K562 (cell line): ENCODE measurements around the gene AFAP1. TPM values are rescaled to one million over a fixed set of nuclear protein-coding genes. Genes with fewer than 3 reads are reported as not detected.

Experiments used
- ATAC-seq: fragments of 200-7000 bp; cut with Tn5 transposase; 3 replicates; pipeline ENCODE4 v1.9.1; 2020; ENCODE audit warnings: moderate library complexity
- BruUV-seq: library from RNA; stranded (reverse); fragments of 400-500 nt; replicated peaks from 2 replicates; lab custom pipeline; 2021; lab: Mats Ljungman, UMichigan
- CTCF ChIA-PET: fragments of 300-600 bp; formaldehyde crosslinking; extraction: SDS; loops from one replicate; lab custom pipeline; 2021; ENCODE audit warnings: low intra/inter-chr PET ratio; lab: Yijun Ruan, JAX
- POLR2A ChIA-PET: fragments of 300-600, 350-650 bp; sonication (Branson Sonifier 250); formaldehyde crosslinking; extraction: SDS; loops from one replicate; lab custom pipeline; 2021; ENCODE audit warnings: antibody characterized with exemption, inconsistent platforms; lab: Yijun Ruan, JAX
- DNase-seq, 4 experiments: peaks; one replicate each; pipeline versions ENCODE4 v3.0.0 to v3.0.0-alpha.2; 2011 to 2018; ENCODE audit warnings: low spot score in 3 of 4, mixed read lengths in 3 of 4; ENCODE audit errors: extremely low read depth in 1 of 4
- FAIRE-seq: peaks from 2 replicates; lab custom pipeline; 2011; peaks lifted over from hg19 to GRCh38; lab: Jason Lieb, UNC
- H2AFZ ChIP-seq: 2 replicates; pipeline ENCODE4 v1.6.0; 2011; ENCODE audit warnings: low read depth, low read length, control low read depth, inconsistent platforms
- H3K27ac ChIP-seq: fragments of 200-600 bp; 3 replicates; pipeline ENCODE4 v1.8.0; 2011; ENCODE audit warnings: low read depth, mild to moderate bottlenecking, control low read depth, inconsistent platforms, low read length, moderate library complexity, mixed read lengths; ENCODE audit errors: extremely low read depth
- H3K27me3 ChIP-seq, 2 experiments: fragments of 300-600 bp in 1 of 2; 2 replicates in 1 of 2; 3 replicates in 1 of 2; pipeline versions ENCODE4 v1.6.0 to v1.8.0; 2011; ENCODE audit warnings: inconsistent platforms in 2 of 2, low read length in 2 of 2, mild to moderate bottlenecking in 1 of 2, mixed read lengths in 1 of 2, moderate library complexity in 1 of 2; ENCODE audit not compliant: control insufficient read depth in 2 of 2, insufficient read depth in 2 of 2
- H3K36me3 ChIP-seq: fragments of 300-600 bp; 3 replicates; pipeline ENCODE4 v1.8.0; 2011; ENCODE audit warnings: mild to moderate bottlenecking, low read length, inconsistent platforms; ENCODE audit not compliant: control insufficient read depth, insufficient read depth
- H3K4me1 ChIP-seq, 2 experiments: fragments of 200-600 bp in 1 of 2; replicated peaks in 1 of 2; 2 replicates in 1 of 2; 3 replicates in 1 of 2; pipeline versions ENCODE4 v1.5.1 to v1.8.0; 2011; ENCODE audit warnings: inconsistent platforms in 2 of 2, low read length in 2 of 2, mild to moderate bottlenecking in 1 of 2, mixed read lengths in 1 of 2, moderate library complexity in 1 of 2; ENCODE audit not compliant: control insufficient read depth in 2 of 2, insufficient read depth in 2 of 2
- H3K4me2 ChIP-seq: 2 replicates; pipeline ENCODE4 v1.6.1; 2011; ENCODE audit warnings: low read length, control low read depth, inconsistent platforms, mixed read lengths; ENCODE audit not compliant: insufficient read depth
- H3K4me3 ChIP-seq: fragments of 200-600 bp; sonication (generic), shearing (Covaris generic); 2 replicates; pipeline ENCODE4 v1.5.1; 2016; ENCODE audit warnings: control low read depth, inconsistent platforms
- H3K79me2 ChIP-seq: fragments of 200-600 bp; 3 replicates; pipeline ENCODE4 v1.8.0; 2011; ENCODE audit warnings: low read length, inconsistent platforms; ENCODE audit not compliant: control insufficient read depth, insufficient read depth
- H3K9ac ChIP-seq, 2 experiments: 2 replicates each; pipeline versions ENCODE4 v1.6.0 to v1.6.1; 2011; ENCODE audit warnings: low read depth in 2 of 2, low read length in 2 of 2, control low read depth in 1 of 2, inconsistent platforms in 1 of 2, mild to moderate bottlenecking in 1 of 2, mixed read lengths in 1 of 2; ENCODE audit not compliant: insufficient read depth in 1 of 2
- H3K9me1 ChIP-seq: one replicate; pipeline ENCODE4 v1.6.0; 2011; ENCODE audit warnings: inconsistent platforms, mild to moderate bottlenecking, low read length, moderate library complexity; ENCODE audit not compliant: control insufficient read depth, insufficient read depth
- H3K9me3 ChIP-seq: replicated peaks from 2 replicates; pipeline ENCODE4 v1.5.1; 2011; ENCODE audit warnings: low read depth, low read length, inconsistent platforms; ENCODE audit not compliant: control insufficient read depth, insufficient read depth
- H4K20me1 ChIP-seq: replicated peaks from 2 replicates; pipeline ENCODE4 v1.6.1; 2011; ENCODE audit warnings: low read length, inconsistent platforms, mixed read lengths; ENCODE audit not compliant: control insufficient read depth, insufficient read depth
- MXI1 ChIP-seq: IDR thresholded peaks from 2 replicates; pipeline ENCODE4 v1.6.1; 2011; ENCODE audit warnings: low read depth, mild to moderate bottlenecking, improper control_type of control experiment, low read length
- NFATC3 ChIP-seq: fragments of 450-650 bp; IDR thresholded peaks from 2 replicates; pipeline ENCODE4 v1.6.1; 2017; ENCODE audit warnings: mild to moderate bottlenecking
- ZFP30 ChIP-seq: fragments of 250-450 bp; sonication (Bioruptor Pico); IDR thresholded peaks from 2 replicates; pipeline ENCODE4 v1.8.0; 2022; ENCODE audit warnings: moderate library complexity, mild to moderate bottlenecking, inconsistent platforms, borderline replicate concordance
- ZNF644 ChIP-seq: fragments of 200-800 bp; sonication (Bioruptor generic); IDR thresholded peaks from 2 replicates; pipeline ENCODE4 v1.6.1; 2016; ENCODE audit warnings: low read depth, missing genetic modification characterization, missing compliant biosample characterization
- WGBS: fragments of 100-300 bp; shearing (Covaris generic); methylation state at CpG from one replicate; pipeline ENCODE4 v1.1.6; 2016; ENCODE audit warnings: low coverage, mixed read lengths; ENCODE audit not compliant: insufficient coverage; ENCODE audit errors: missing lambda C conversion rate; 5-methylcytosine and 5-hydroxymethylcytosine counted together
- in situ Hi-C: fragments of 300-500 bp; cut with MboI; formaldehyde crosslinking; loops from 4 replicates; pipeline ENCODE4 v1.15.0; 2018; ENCODE audit warnings: inconsistent platforms, mixed read lengths
- intact Hi-C: fragments of 100-400 bp; cut with micrococcal nuclease; formaldehyde crosslinking; loops from 2 replicates; pipeline ENCODE4 v1.14.2; 2022
- polyA plus RNA-seq, 8 experiments: library from polyadenylated mRNA; depleted of rRNA in 4 of 8; stranded (reverse) in 5 of 8; unstranded in 3 of 8; fragments of >200 nt; fragmentation: Nextera tagmentation in 2 of 8; fragmentation: Illumina TruSeq in 1 of 8; extraction: Ambion mirVana in 2 of 8; extraction: Trizol in 1 of 8; gene quantifications; 2 replicates each; pipeline versions ENCODE4 v1.2.1 to v1.2.3, GENCODE V29; 2011 to 2014; ENCODE audit warnings: inconsistent platforms in 1 of 8, missing spikeins in 1 of 8
- total RNA-seq, 7 experiments: library from RNA; depleted of rRNA in 6 of 7; stranded (reverse); fragments of >200 nt in 6 of 7; fragmentation: Illumina TruSeq in 2 of 7; extraction: Trizol in 2 of 7; gene quantifications; 2 replicates each; pipeline versions ENCODE4 v1.2.1 to v1.2.3, GENCODE V29; 2011 to 2021; ENCODE audit warnings: low replicate concordance in 1 of 7
- TF ChIP-seq, protein P1 (sequence below): fragments of 250-450 bp; sonication (Bioruptor Pico); IDR thresholded peaks from 2 replicates; pipeline ENCODE4 v1.8.0; 2022; ENCODE audit warnings: inconsistent platforms, mild to moderate bottlenecking, moderate library complexity, borderline replicate concordance
- TF ChIP-seq, protein P2 (sequence below): IDR thresholded peaks from 3 replicates; pipeline ENCODE4 v1.6.1; 2011; ENCODE audit warnings: borderline replicate concordance, mild to moderate bottlenecking, moderate library complexity; ENCODE audit not compliant: insufficient read length; ENCODE audit errors: extremely low read depth

Gene AFAP1
- total and polyA plus RNA-seq, 9 of the 15 experiments (the other 6 are each of a cell fraction or from before 2014, with no cell fraction given), result 0.07 to 0.42 (median 0.12) TPM; not detected in 1

DNA sequence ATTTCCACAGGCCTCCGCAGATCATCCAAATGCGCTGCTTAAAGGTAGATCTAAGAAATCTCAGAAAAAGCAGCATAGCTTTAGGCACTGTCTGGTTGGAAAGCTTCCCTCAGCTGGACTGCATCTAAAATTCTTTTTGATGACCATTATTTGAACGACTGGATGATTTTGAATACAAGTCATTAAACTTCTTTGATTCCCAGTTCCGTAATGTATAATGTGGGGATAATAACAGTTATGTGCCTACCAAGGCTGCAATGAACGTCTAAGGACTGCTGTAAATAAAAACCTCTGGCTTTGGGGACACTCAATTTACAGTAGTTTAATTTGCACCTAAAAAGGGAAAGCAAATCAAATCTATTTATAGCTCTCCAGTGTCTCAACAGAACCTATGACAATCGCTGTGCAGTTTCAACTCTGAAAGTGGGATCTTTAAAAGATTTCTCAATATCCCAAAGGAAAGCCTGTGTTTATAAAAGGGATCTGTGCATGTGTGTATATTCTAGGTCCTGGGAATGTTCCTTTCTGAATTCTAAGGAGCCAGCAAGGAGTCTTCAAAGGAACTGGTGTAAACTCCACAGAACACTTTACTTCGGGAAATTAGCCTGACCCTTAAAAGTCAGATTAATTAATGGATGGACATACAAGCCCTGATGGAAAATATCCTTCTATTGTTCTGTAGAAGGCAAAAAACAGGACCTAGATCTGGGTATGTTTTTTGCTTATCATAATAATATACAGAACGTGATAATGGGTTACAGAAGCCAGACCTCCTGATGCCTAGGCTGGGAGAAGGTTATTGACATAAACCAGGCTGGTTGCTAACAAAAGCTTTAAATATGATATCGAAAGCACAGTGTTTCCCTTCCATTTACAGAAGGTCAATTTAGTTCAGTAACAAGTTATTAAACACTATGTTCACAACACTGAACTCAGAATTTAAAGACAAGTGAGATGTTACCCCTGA lies 53.4 kb downstream of the AFAP1 start:
- Histone ChIP-seq H3K9me3 (no peaks in the 10 kb centered on the region), H3K79me2 (no peaks in the 10 kb centered on the region), H3K9me1 (no peaks in the 10 kb centered on the region), H3K4me1 (no peaks in the 10 kb centered on the region), H3K4me2 (no peak overlapping the region), H3K4me3 (no peak overlapping the region), H3K36me3 (no peaks in the 10 kb centered on the region), H3K27ac (no peak overlapping the region), H4K20me1 (no peaks in the 10 kb centered on the region), H2AFZ (no peak overlapping the region), H3K27me3 (peaks cover 0 to 10% of the 10 kb centered on the region in 2 experiments; a peak in 2 of 5 replicates), H3K9ac (no peak overlapping the region)
- DNase-seq (no peak), FAIRE-seq (no peak), ATAC-seq (no peak)
- WGBS, result 0% methylated on average over 9 of the region's 9 CpGs
- intact Hi-C loops, result no loop called here
- no TSS peak for BruUV-seq
- no peak for TF ChIP-seq ZNF644 (tag)
- TF ChIP-seq, protein P1, sequence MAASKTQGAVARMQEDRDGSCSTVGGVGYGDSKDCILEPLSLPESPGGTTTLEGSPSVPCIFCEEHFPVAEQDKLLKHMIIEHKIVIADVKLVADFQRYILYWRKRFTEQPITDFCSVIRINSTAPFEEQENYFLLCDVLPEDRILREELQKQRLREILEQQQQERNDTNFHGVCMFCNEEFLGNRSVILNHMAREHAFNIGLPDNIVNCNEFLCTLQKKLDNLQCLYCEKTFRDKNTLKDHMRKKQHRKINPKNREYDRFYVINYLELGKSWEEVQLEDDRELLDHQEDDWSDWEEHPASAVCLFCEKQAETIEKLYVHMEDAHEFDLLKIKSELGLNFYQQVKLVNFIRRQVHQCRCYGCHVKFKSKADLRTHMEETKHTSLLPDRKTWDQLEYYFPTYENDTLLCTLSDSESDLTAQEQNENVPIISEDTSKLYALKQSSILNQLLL (CRISPR knock-in tag), result no peak
- no peak for TF ChIP-seq NFATC3
- no peak for TF ChIP-seq ZFP30 (CRISPR knock-in tag)
- TF ChIP-seq, protein P2, sequence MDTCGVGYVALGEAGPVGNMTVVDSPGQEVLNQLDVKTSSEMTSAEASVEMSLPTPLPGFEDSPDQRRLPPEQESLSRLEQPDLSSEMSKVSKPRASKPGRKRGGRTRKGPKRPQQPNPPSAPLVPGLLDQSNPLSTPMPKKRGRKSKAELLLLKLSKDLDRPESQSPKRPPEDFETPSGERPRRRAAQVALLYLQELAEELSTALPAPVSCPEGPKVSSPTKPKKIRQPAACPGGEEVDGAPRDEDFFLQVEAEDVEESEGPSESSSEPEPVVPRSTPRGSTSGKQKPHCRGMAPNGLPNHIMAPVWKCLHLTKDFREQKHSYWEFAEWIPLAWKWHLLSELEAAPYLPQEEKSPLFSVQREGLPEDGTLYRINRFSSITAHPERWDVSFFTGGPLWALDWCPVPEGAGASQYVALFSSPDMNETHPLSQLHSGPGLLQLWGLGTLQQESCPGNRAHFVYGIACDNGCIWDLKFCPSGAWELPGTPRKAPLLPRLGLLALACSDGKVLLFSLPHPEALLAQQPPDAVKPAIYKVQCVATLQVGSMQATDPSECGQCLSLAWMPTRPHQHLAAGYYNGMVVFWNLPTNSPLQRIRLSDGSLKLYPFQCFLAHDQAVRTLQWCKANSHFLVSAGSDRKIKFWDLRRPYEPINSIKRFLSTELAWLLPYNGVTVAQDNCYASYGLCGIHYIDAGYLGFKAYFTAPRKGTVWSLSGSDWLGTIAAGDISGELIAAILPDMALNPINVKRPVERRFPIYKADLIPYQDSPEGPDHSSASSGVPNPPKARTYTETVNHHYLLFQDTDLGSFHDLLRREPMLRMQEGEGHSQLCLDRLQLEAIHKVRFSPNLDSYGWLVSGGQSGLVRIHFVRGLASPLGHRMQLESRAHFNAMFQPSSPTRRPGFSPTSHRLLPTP, result no peak
- TF ChIP-seq MXI1, result no peak
- in situ Hi-C loops, result no loop called here
- CTCF ChIA-PET, result no interaction called here
- POLR2A ChIA-PET, result no interaction called here
